HCT116 (cell line): Measurements from ENCODE around the gene ZNF555. TPM values are rescaled to one million over a fixed set of nuclear protein-coding genes. Genes with fewer than 3 reads are reported as not detected.

Experiments used
- ATAC-seq: fragments of 200-7000 bp; cut with Tn5 transposase; 2 replicates; pipeline ENCODE4 v1.9.1; 2020; ENCODE audit warnings: mild to moderate bottlenecking, moderate library complexity
- BruUV-seq: library from RNA; stranded (reverse); fragments of 400-500 nt; replicated peaks from 2 replicates; lab custom pipeline; 2021; lab: Mats Ljungman, UMichigan
- CTCF ChIA-PET: fragments of 300-600 bp; sonication (Branson Sonifier 250); formaldehyde crosslinking; loops from one replicate; lab custom pipeline; 2021; ENCODE audit warnings: antibody characterized with exemption; lab: Charles Lee
- POLR2A ChIA-PET: fragments of 300-600, 350-600 bp; sonication (Branson Sonifier 250); formaldehyde crosslinking; loops from one replicate; lab custom pipeline; 2021; ENCODE audit warnings: antibody characterized with exemption; lab: Charles Lee
- RAD21 ChIA-PET, 2 experiments: fragments of 300-600 bp; sonication (Branson Sonifier 250); formaldehyde crosslinking; loops; one replicate each; lab custom pipeline; 2023; ENCODE audit warnings: low total read pairs in 2 of 2; ENCODE audit not compliant: uncharacterized antibody in 2 of 2, unreplicated experiment in 2 of 2, low non-redundant PET in 1 of 2; lab: Charles Lee
- DNase-seq: peaks from one replicate; pipeline ENCODE4 v3.0.0-alpha.2; 2010; ENCODE audit warnings: low read depth, low spot score
- H2AFZ ChIP-seq: fragments of 200-600 bp; shearing (Covaris generic), sonication (generic); 2 replicates; pipeline ENCODE4 v1.6.1; 2017; ENCODE audit warnings: low read depth, mixed run types, mixed read lengths, antibody characterized with exemption, low read length; ENCODE audit not compliant: poor library complexity, severe bottlenecking
- H3K27ac ChIP-seq: 2 replicates; pipeline ENCODE4 v1.5.1; 2012; ENCODE audit warnings: low read depth, low read length
- H3K27me3 ChIP-seq: fragments of 200-600 bp; sonication (generic); 2 replicates; pipeline ENCODE4 v1.6.1; 2016; ENCODE audit warnings: mixed run types, low read length, mixed read lengths; ENCODE audit not compliant: insufficient read depth
- H3K36me3 ChIP-seq, 2 experiments: fragments of 200-500 bp in 1 of 2; fragments of 200-600 bp in 1 of 2; sonication (Bioruptor generic) in 1 of 2; sonication (generic) in 1 of 2; 2 replicates each; pipeline versions ENCODE4 v1.5.1 to v1.6.1; 2014 to 2016; ENCODE audit warnings: low read length in 2 of 2, inconsistent platforms in 1 of 2, mixed read lengths in 1 of 2, mixed run types in 1 of 2; ENCODE audit not compliant: insufficient read depth in 2 of 2, control insufficient read depth in 1 of 2
- H3K4me1 ChIP-seq, 2 experiments: fragments of 200-600 bp in 1 of 2; sonication (generic) in 1 of 2; 2 replicates each; pipeline versions ENCODE4 v1.5.1 to v1.6.1; 2012 to 2017; ENCODE audit warnings: low read length in 2 of 2, inconsistent platforms in 1 of 2, mild to moderate bottlenecking in 1 of 2, mixed read lengths in 1 of 2, mixed run types in 1 of 2, moderate library complexity in 1 of 2; ENCODE audit not compliant: insufficient read depth in 2 of 2, control insufficient read depth in 1 of 2
- H3K4me2 ChIP-seq: fragments of 200-600 bp; sonication (generic); 2 replicates; pipeline ENCODE4 v1.6.1; 2017; ENCODE audit warnings: mixed run types, low read length, mixed read lengths
- H3K4me3 ChIP-seq, 2 experiments: fragments of 200-600 bp in 1 of 2; sonication (generic) in 1 of 2; replicated peaks in 1 of 2; 2 replicates each; pipeline ENCODE4 v1.5.1; 2011 to 2016; ENCODE audit warnings: low read length in 2 of 2, control low read depth in 1 of 2, low read depth in 1 of 2, mild to moderate bottlenecking in 1 of 2, mixed read lengths in 1 of 2, mixed run types in 1 of 2
- H3K79me2 ChIP-seq: fragments of 200-600 bp; sonication (generic); 2 replicates; pipeline ENCODE4 v1.6.1; 2017; ENCODE audit warnings: mild to moderate bottlenecking, mixed run types, low read length, moderate library complexity, mixed read lengths; ENCODE audit not compliant: insufficient read depth
- H3K9ac ChIP-seq: fragments of 200-600 bp; sonication (generic); 2 replicates; pipeline ENCODE4 v1.6.1; 2016; ENCODE audit warnings: low read length, mixed read lengths
- H3K9me2 ChIP-seq: fragments of 200-600 bp; sonication (generic), shearing (Covaris generic); 2 replicates; pipeline ENCODE4 v1.6.1; 2017; ENCODE audit warnings: mixed run types, mild to moderate bottlenecking, moderate library complexity; ENCODE audit not compliant: insufficient read depth
- H3K9me3 ChIP-seq, 2 experiments: fragments of 200-500 bp in 1 of 2; fragments of 200-600 bp in 1 of 2; sonication (Bioruptor generic) in 1 of 2; sonication (generic) in 1 of 2; 2 replicates each; pipeline ENCODE4 v1.6.1; 2014 to 2017; ENCODE audit warnings: low read length in 2 of 2, mixed read lengths in 2 of 2, inconsistent platforms in 1 of 2, low read depth in 1 of 2, mild to moderate bottlenecking in 1 of 2, mixed run types in 1 of 2, moderate library complexity in 1 of 2; ENCODE audit not compliant: control insufficient read depth in 1 of 2, insufficient read depth in 1 of 2
- H4K20me1 ChIP-seq: fragments of 200-600 bp; sonication (generic), shearing (Covaris generic); 2 replicates; pipeline ENCODE4 v1.6.1; 2017; ENCODE audit warnings: mixed run types, mild to moderate bottlenecking, moderate library complexity; ENCODE audit not compliant: insufficient read depth
- CEBPB ChIP-seq: IDR thresholded peaks from 2 replicates; pipeline ENCODE4 v1.6.1; 2012; ENCODE audit warnings: low read depth
- CTCF ChIP-seq, 3 experiments: fragments of 200-600 bp in 1 of 3; sonication (generic) in 1 of 3; IDR thresholded peaks in 2 of 3; conservative IDR thresholded peaks in 1 of 3; 2 replicates each; pipeline ENCODE4 v1.5.1; 2012 to 2017; ENCODE audit warnings: low read depth in 2 of 3, low read length in 2 of 3, antibody characterized with exemption in 1 of 3, borderline replicate concordance in 1 of 3, control low read depth in 1 of 3, mild to moderate bottlenecking in 1 of 3, mixed read lengths in 1 of 3, mixed run types in 1 of 3, moderate library complexity in 1 of 3; ENCODE audit not compliant: insufficient read depth in 1 of 3
- ELF1 ChIP-seq: IDR thresholded peaks from 2 replicates; pipeline ENCODE4 v1.6.1; 2012; ENCODE audit warnings: low read depth, borderline replicate concordance
- EZH2 ChIP-seq: fragments of 200-600 bp; sonication (generic); IDR thresholded peaks from 2 replicates; pipeline ENCODE4 v1.6.1; 2017; ENCODE audit warnings: antibody characterized with exemption, mixed run types
- FOSL1 ChIP-seq: IDR thresholded peaks from 2 replicates; pipeline ENCODE4 v1.6.1; 2012; ENCODE audit warnings: low read depth
- JUND ChIP-seq: IDR thresholded peaks from 2 replicates; pipeline ENCODE4 v1.6.1; 2012
- MAX ChIP-seq: IDR thresholded peaks from 2 replicates; pipeline ENCODE4 v1.6.1; 2012
- POLR2A ChIP-seq: IDR thresholded peaks from 2 replicates; pipeline ENCODE4 v1.7.0; 2011; ENCODE audit warnings: borderline replicate concordance; ENCODE audit not compliant: insufficient read depth, insufficient read length; ENCODE audit errors: extremely low read depth
- POLR2AphosphoS5 ChIP-seq: IDR thresholded peaks from 2 replicates; pipeline ENCODE4 v1.6.1; 2011; ENCODE audit warnings: mild to moderate bottlenecking, low read depth, low read length, moderate library complexity
- SIN3A ChIP-seq: IDR thresholded peaks from 2 replicates; pipeline ENCODE4 v1.6.1; 2012; ENCODE audit warnings: low read depth
- TCF7L2 ChIP-seq: IDR thresholded peaks from 2 replicates; pipeline ENCODE4 v1.7.0; 2011; ENCODE audit warnings: borderline replicate concordance, inconsistent platforms; ENCODE audit not compliant: insufficient read depth, insufficient read length; ENCODE audit errors: extremely low read depth
- YY1 ChIP-seq: IDR thresholded peaks from 2 replicates; pipeline ENCODE4 v1.6.1; 2011; ENCODE audit warnings: low read length, low read depth, moderate library complexity, mild to moderate bottlenecking; ENCODE audit not compliant: insufficient replicate concordance; ENCODE audit errors: extremely low read depth
- ZBTB33 ChIP-seq: IDR thresholded peaks from 2 replicates; pipeline ENCODE4 v1.6.1; 2011; ENCODE audit warnings: mild to moderate bottlenecking, low read length, moderate library complexity; ENCODE audit not compliant: insufficient replicate concordance; ENCODE audit errors: extremely low read depth
- ZFX ChIP-seq: fragments of 450-650 bp; IDR thresholded peaks from 2 replicates; pipeline ENCODE4 v1.6.1; 2017
- ZNF274 ChIP-seq: fragments of 200-500 bp; sonication (Bioruptor generic); IDR thresholded peaks from 2 replicates; pipeline ENCODE4 v1.6.1; 2014; ENCODE audit warnings: mild to moderate bottlenecking, low read depth, low read length, inconsistent platforms
- intact Hi-C: fragments of 100-400 bp; cut with micrococcal nuclease; formaldehyde crosslinking; loops from 2 replicates; pipeline ENCODE4 v1.10.0; 2022
- total RNA-seq: library from RNA; stranded (reverse); gene quantifications from one replicate; pipeline ENCODE4 v1.2.1, GENCODE V29; 2021; ENCODE audit not compliant: unreplicated experiment

ZNF555 gene
- total RNA-seq, 1 experiment from 2014 or later, result 4.5 TPM

GRCh38 chr19:2819540-2820111 is 21.6 kb upstream of the ZNF555 start, which contains the start of gene ZNF554 (continued):
- TF ChIP-seq ELF1 (no peak; the same call in 1 of the 2 replicates), CTCF (IDR thresholded peaks at IDR 0.05 in 2 of 3, conservative IDR thresholded peaks at IDR 0.05 in 1 of 3; ENCODE audit: borderline replicate concordance in 1 of 3, insufficient read depth in 1 of 3, low read depth in 2 of 3, low read length in 2 of 3) (peak; percentile 77 to 93 (median 84); a peak in 5 of 6 replicates), SIN3A (no peak), FOSL1 (no peak), POLR2A (no peak), CEBPB (no peak), TCF7L2 (peak; percentile 35), EZH2 (no peak), YY1 (peak; percentile 77), MAX (peak; percentile 67; the same call in 1 of the 2 replicates), ZNF274 (no peak)

- intact Hi-C loops, result no loop called here
- Histone ChIP-seq H3K27ac (peak overlapping the region; percentile 53; the same call in 1 of the 2 replicates), H3K4me1 (peaks cover 6 to 18% of the 10 kb centered on the region in 2 experiments)
- no peak for TF ChIP-seq POLR2AphosphoS5
- TF ChIP-seq EZH2, result no peak
- no peak for TF ChIP-seq ELF1
- TF ChIP-seq JUND, result no peak
- peak; percentile 78; the same call in 1 of the 2 replicates for TF ChIP-seq ZFX
- no peak for TF ChIP-seq ZBTB33
- TF ChIP-seq, all 23 proteins: peak for 1
- ChIA-PET POLR2A (interaction anchor here (0.6 kb wide), 1 partner anchor 917 kb away, joined by 4 read pairs; no protein-coding TSS in a partner anchor), RAD21 (no interaction called here), CTCF (no interaction called here)
- no TSS peak for BruUV-seq
- Histone ChIP-seq H3K4me2 (peak overlapping the region; percentile 98), H3K79me2 (0 out of 2 replicates have a peak, but pooled peaks cover 4% of the 10 kb centered on the region), H3K9ac (peak overlapping the region; percentile 79), H3K4me3 (peak overlapping the region; percentile 65 to 95), H3K27me3 (no peaks in the 10 kb centered on the region), H3K9me2 (no peaks in the 10 kb centered on the region), H3K36me3 (no peaks in the 10 kb centered on the region), H2AFZ (no peak overlapping the region), H3K9me3 (no peaks in the 10 kb centered on the region), H4K20me1 (no peaks in the 10 kb centered on the region)
- DNase-seq (no peak), ATAC-seq (peak; percentile 35)
Observed at GRCh38 chr19:2820112-2820702, 21.1 kb upstream of the ZNF555 start.
